ENCODE data around the gene ANKUB1. TPM values are rescaled to one million over a fixed set of nuclear protein-coding genes. Genes with fewer than 3 reads are reported as not detected.
"Not testable (repeated sequence)": the region's sequence is repeated elsewhere in the genome, so short reads cannot be mapped to it uniquely, and the experiment has no call there.

ANKUB1 gene
- total and polyA plus RNA-seq, 9 of the 15 experiments (the other 6 are each of a cell fraction or from before 2014, with no cell fraction given) = not detected

DNA sequence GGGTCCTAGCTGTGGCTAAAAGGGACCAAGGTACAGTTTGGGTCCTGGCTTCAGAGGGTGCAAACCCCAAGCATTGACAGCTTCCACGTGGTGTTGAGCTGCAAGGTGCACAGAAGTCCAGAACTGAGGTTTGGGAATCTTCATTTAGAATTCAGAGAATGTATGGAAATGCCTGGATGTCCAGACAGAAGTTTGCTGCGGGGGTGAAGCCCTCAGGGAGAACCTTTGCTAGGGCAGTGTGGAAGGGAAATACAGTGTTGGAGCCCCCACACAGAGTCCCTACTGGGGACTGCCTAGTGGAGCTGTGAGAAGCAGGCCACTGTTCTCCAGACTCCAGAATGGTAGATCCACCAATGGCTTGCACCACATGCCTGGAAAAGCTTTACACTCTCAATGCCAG lies 38.5 kb upstream of the ANKUB1 start (continued):
- TF ChIP-seq, protein P1, sequence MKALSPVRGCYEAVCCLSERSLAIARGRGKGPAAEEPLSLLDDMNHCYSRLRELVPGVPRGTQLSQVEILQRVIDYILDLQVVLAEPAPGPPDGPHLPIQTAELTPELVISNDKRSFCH (CRISPR knock-in tag; IDR thresholded peaks at IDR 0.05) = no peak
- TF ChIP-seq, protein P1 (tag; IDR thresholded peaks at IDR 0.05) = no peak
- TF ChIP-seq, protein P2, sequence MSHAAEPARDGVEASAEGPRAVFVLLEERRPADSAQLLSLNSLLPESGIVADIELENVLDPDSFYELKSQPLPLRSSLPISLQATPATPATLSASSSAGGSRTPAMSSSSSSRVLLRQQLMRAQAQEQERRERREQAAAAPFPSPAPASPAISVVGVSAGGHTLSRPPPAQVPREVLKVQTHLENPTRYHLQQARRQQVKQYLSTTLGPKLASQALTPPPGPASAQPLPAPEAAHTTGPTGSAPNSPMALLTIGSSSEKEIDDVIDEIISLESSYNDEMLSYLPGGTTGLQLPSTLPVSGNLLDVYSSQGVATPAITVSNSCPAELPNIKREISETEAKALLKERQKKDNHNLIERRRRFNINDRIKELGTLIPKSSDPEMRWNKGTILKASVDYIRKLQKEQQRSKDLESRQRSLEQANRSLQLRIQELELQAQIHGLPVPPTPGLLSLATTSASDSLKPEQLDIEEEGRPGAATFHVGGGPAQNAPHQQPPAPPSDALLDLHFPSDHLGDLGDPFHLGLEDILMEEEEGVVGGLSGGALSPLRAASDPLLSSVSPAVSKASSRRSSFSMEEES (CRISPR knock-in tag; IDR thresholded peaks at IDR 0.05) = no peak
- TF ChIP-seq EWSR1 (IDR thresholded peaks at IDR 0.05; ENCODE audit: borderline replicate concordance, low read depth, partially characterized antibody) (no peak), ZKSCAN3 (CRISPR knock-in tag; IDR thresholded peaks at IDR 0.05) (no peak), CBX3 (IDR thresholded peaks at IDR 0.05; ENCODE audit: borderline replicate concordance in 1 of 2, low read length in 2 of 2) (peak in 1 of 2 experiments; percentile 78; a peak in 2 of 3 replicates), TRIM28 (IDR thresholded peaks at IDR 0.05) (0 out of 2 replicates have a peak, but pooled peaks have one; percentile 29), ZNF212 (CRISPR knock-in tag; IDR thresholded peaks at IDR 0.05) (no peak), CBX5 (IDR thresholded peaks at IDR 0.05; ENCODE audit: borderline replicate concordance, low read depth) (peak; percentile 85), MAFF (IDR thresholded peaks at IDR 0.05; ENCODE audit: low read length) (no peak), PURB (CRISPR knock-in tag; IDR thresholded peaks at IDR 0.05; ENCODE audit: low read depth) (no peak)
- TF ChIP-seq, protein P3, sequence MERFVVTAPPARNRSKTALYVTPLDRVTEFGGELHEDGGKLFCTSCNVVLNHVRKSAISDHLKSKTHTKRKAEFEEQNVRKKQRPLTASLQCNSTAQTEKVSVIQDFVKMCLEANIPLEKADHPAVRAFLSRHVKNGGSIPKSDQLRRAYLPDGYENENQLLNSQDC (CRISPR knock-in tag; IDR thresholded peaks at IDR 0.05) = no peak
- TF ChIP-seq, protein P4, sequence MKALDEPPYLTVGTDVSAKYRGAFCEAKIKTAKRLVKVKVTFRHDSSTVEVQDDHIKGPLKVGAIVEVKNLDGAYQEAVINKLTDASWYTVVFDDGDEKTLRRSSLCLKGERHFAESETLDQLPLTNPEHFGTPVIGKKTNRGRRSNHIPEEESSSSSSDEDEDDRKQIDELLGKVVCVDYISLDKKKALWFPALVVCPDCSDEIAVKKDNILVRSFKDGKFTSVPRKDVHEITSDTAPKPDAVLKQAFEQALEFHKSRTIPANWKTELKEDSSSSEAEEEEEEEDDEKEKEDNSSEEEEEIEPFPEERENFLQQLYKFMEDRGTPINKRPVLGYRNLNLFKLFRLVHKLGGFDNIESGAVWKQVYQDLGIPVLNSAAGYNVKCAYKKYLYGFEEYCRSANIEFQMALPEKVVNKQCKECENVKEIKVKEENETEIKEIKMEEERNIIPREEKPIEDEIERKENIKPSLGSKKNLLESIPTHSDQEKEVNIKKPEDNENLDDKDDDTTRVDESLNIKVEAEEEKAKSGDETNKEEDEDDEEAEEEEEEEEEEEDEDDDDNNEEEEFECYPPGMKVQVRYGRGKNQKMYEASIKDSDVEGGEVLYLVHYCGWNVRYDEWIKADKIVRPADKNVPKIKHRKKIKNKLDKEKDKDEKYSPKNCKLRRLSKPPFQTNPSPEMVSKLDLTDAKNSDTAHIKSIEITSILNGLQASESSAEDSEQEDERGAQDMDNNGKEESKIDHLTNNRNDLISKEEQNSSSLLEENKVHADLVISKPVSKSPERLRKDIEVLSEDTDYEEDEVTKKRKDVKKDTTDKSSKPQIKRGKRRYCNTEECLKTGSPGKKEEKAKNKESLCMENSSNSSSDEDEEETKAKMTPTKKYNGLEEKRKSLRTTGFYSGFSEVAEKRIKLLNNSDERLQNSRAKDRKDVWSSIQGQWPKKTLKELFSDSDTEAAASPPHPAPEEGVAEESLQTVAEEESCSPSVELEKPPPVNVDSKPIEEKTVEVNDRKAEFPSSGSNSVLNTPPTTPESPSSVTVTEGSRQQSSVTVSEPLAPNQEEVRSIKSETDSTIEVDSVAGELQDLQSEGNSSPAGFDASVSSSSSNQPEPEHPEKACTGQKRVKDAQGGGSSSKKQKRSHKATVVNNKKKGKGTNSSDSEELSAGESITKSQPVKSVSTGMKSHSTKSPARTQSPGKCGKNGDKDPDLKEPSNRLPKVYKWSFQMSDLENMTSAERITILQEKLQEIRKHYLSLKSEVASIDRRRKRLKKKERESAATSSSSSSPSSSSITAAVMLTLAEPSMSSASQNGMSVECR (CRISPR knock-in tag; IDR thresholded peaks at IDR 0.05) = no peak
- TF ChIP-seq, protein P5, sequence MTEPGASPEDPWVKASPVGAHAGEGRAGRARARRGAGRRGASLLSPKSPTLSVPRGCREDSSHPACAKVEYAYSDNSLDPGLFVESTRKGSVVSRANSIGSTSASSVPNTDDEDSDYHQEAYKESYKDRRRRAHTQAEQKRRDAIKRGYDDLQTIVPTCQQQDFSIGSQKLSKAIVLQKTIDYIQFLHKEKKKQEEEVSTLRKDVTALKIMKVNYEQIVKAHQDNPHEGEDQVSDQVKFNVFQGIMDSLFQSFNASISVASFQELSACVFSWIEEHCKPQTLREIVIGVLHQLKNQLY (CRISPR knock-in tag; conservative IDR thresholded peaks at IDR 0.05) = no peak

DNA sequence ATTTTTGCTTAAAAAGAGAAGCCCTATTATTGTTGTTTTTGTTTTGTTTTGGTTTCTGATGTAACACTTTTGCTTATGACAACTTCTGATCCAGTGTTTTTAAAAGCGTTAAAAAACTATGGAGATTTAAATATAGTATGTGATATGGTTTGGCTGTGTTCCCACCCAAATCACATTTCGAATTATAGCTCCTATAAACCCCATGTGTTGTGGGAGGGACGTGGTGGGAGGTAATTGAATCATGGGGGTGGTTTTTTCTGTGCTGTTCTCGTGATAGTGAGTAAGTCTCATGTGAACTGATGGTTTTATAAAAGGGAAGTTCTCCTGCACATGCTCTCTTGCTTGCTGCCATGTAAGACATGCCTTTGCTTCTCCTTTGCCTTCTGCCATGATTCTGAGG lies 37.3 kb upstream of the ANKUB1 start:
- H3K4me1 ChIP-seq (replicated peaks in 1 of 2; ENCODE audit: control insufficient read depth in 2 of 2, insufficient read depth in 2 of 2, low read length in 2 of 2); intact Hi-C loops (cut with micrococcal nuclease); H3K9ac ChIP-seq (ENCODE audit: insufficient read depth in 1 of 2, low read depth in 2 of 2, low read length in 2 of 2); BruUV-seq (replicated peaks); FAIRE-seq; H3K79me2 ChIP-seq (ENCODE audit: control insufficient read depth, insufficient read depth, low read length); DNase-seq (ENCODE audit: extremely low read depth in 1 of 4, low spot score in 3 of 4); ATAC-seq; H3K4me2 ChIP-seq (ENCODE audit: insufficient read depth, low read length); in situ Hi-C loops (cut with MboI); H3K4me3 ChIP-seq; POLR2A ChIA-PET; H4K20me1 ChIP-seq (replicated peaks; ENCODE audit: control insufficient read depth, insufficient read depth, low read length); H3K36me3 ChIP-seq (ENCODE audit: control insufficient read depth, insufficient read depth, low read length); H3K9me1 ChIP-seq (ENCODE audit: control insufficient read depth, insufficient read depth, low read length); CTCF ChIA-PET (ENCODE audit: low intra/inter-chr PET ratio); H3K27me3 ChIP-seq (ENCODE audit: control insufficient read depth in 2 of 2, insufficient read depth in 2 of 2, low read length in 2 of 2); H3K9me3 ChIP-seq (replicated peaks; ENCODE audit: control insufficient read depth, insufficient read depth, low read depth, low read length); H2AFZ ChIP-seq (ENCODE audit: low read depth, low read length); H3K27ac ChIP-seq (ENCODE audit: extremely low read depth, low read depth, low read length): not testable (repeated sequence)
- 10% methylated on average over 4 of the region's 4 CpGs for WGBS (ENCODE audit: insufficient coverage, low coverage, missing lambda C conversion rate)
